Forelimb muscle (tissue), 1 donor: Measurements from ENCODE around the gene ATP11A. TPM values are rescaled to one million over a fixed set of nuclear protein-coding genes. Genes with fewer than 3 reads are reported as not detected.
"Not testable (repeated sequence)": the region's sequence is repeated elsewhere in the genome, so short reads cannot be mapped to it uniquely, and the experiment has no call there.

ENCODE experiments used
- DNase-seq: peaks from one replicate; pipeline ENCODE4 v3.0.0-alpha.2; 2013; ENCODE audit warnings: low read depth
- polyA plus RNA-seq: library from polyadenylated mRNA; unstranded; fragments of 120-200 nt; gene quantifications from one replicate; pipeline ENCODE4 v1.2.1, GENCODE V29; 2013; ENCODE audit not compliant: insufficient read length

Gene ATP11A
- polyA plus RNA-seq, 1 donor = 22.0 TPM

DNA sequence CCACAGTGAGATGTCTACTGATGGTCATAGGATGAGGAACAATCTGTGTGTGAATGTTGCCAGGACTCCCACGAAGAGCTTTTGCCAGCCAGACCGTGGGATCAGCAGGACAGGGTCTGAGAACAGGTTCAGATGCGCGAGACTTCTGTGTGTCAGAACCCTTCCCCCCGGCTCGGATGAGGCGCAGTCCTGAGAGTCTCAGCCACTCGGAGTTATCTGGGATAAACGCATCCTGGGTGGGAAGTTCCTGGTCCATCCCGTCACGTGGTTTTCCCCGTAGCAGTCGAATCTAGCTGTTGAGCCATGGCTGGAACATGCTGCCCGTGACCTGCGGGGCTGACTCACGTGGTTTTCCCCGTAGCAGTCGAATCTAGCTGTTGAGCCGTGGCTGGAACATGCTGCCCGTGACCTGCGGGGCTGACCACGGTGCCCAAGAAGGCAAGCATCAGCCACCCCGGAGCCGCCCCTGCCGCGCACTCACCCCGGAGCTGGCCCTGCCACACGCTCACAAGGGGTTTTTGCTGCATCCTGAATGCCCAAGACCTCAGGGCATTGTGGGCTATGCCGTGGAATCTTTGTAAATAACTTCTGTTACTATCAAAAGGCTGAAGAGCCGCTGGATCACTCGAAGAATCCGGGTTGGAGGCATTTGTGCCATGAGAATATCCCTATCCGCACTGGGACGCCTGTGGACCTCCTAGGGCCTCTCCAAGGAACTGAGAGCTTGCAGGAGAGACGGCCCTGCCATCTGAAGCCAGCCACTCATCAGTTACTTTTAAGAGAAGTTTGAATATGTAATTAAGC is 148.4 kb downstream of the ATP11A start:
- no peak for DNase-seq

DNA sequence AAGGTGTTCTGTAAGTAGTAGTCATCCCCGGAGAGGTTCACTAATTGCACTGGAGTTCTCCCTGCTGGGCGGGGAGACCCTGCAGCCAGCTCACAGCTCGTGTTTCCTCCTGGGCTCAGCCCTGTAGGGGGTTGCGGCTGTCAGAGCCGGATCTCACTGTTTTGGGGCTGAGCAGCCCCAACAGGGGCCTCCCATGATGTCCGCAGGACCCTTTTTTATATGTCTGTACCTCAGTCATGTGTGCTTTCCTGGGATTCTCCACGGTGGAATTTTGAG is 148.9 kb downstream of the ATP11A start:
- DNase-seq = no peak

- no peak for DNase-seq
Measured at GRCh38 chr13:112839356-112840105, 149.7 kb downstream of the ATP11A start.

DNA sequence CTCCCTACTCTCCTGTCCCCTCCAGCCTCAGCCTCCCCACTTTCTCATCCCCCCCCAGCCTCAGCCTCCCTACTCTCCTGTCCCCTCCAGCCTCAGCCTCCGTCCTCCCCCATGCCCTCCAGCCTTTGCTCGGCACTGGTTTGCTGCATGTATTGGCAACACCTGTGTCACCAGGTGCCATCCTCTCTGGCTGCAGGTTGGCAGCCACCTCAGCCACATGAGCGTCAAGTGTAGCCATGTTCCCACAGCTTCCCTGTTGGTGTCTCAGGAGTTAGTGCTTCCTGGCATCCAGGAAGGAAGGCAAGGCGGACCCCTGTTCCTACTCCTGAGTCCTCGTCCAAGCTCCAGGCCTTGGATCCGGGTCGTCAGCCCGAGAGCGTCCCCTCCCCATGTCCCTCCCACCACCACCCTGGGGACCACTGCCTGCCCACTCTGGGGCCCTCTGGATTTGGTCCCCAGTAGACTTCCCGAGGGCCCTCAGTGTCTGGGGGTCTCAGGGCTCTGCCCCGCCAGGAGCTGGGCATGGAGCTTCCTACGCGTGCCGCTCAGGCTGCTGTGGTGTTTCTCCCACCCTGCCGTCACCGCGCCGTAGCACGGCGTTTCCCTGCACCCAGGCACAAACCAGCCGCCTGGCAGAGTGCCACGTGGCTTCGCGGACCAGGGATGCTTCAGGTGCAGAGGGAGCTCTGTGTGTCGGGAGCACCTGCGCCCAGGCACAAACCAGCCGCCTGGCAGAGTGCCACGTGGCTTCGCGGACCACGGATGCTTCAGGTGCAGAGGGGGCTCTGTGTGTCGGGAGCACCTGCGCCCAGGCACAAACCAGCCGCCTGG is 150.8 kb downstream of the ATP11A start:
- DNase-seq = no peak

- not testable (repeated sequence) for DNase-seq
Measured at GRCh38 chr13:112841303-112842015, 151.6 kb downstream of the ATP11A start.

DNA sequence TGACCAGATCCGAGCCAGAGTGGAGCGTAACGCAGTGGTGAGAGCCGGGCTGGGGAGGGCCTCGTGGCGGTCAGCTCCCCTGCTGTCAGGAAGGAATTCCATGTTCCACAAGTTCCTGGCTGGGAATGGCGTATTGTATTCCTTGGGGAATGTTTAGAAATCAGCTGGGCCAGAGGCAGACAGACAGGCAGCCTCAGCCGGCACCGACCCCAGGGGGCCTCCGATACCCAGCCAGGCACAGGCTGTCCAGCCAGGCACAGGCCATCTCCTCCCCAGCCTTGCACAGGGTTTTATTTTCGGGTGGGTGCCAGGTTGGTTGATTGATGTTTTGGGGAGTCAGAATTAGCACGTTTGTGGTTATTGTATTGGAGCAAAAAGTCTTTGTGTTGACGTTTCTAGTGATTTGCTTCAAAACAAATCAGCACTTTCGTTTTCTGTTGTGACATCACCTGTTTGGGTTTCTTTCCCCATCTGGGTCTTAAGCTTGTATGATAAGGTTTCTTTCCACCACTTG is 152.6 kb downstream of the ATP11A start:
- no peak for DNase-seq

DNA sequence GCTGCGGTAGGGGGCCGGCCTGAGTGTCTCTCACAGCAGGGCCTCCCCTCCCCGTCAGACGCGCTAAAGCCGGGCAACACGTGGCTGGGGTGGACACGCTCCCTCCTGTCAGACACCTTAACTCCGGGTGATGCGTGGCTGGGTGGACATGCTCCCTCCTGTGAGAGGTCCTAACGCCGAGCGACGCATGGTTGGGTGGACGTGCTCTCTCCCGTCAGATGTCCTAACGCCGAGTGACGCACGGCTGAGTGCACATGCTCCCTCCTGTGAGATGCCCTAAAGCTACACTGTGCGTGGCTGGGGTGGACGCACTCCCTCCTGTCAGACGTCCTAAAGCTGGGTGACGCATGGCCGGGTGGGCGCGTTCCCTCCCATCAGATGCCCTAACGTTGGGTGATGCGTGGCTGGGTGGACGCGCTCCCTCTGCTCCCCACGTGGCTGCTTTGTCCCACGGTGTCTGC is 153.1 kb downstream of the ATP11A start:
- no peak for DNase-seq

GRCh38 chr13:112843392-112844111 is 153.7 kb downstream of the ATP11A start:
- DNase-seq = no peak

- DNase-seq = no peak
Measured at GRCh38 chr13:112844411-112844810, 154.6 kb downstream of the ATP11A start.

DNA sequence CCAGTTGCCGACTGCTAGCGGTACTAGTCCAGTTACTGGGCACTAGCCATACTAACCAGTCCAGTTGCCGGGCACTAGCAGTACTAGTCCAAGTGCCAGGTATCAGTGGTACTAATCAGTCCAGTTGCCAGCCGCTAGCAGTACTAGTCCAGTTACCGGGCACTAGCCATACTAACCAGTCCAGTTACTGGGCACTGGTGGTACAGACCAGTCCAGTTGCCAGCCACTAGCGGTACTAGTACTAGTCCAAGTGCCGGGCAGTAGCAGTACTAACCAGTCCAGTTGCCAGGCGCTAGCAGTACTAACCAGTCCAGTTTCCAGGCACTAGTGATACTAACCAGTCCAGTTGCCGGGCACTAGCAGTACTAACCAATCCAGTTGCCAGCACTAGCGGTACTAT is 155.0 kb downstream of the ATP11A start:
- DNase-seq = no peak

DNA sequence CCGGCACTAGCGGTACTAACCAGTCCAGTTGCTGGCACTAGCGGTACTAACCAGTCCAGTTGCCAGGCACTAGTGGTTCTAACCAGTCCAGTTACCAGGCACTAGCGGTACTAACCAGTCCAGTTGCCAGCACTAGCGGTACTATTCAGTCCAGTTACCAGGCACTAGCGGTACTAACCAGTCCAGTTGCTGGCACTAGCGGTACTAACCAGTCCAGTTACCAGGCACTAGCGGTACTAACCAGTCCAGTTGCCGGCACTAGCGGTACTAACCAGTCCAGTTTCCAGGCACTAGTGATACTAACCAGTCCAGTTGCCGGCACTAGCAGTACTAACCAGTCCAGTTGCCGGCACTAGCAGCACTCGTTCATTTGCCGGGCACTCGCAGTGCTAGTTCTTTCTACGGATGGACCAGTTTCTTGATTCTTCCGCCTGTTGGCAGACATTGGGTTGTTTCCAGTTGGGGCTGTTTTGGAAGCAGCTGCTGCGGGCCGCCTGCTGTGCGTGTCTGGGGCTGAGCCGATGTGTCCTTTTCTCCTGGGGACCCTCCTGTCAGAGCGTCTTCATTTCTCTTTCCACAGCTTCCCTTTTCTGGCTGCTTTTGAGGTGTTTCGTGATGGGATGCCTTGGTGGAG is 155.8 kb downstream of the ATP11A start:
- no peak for DNase-seq

DNA sequence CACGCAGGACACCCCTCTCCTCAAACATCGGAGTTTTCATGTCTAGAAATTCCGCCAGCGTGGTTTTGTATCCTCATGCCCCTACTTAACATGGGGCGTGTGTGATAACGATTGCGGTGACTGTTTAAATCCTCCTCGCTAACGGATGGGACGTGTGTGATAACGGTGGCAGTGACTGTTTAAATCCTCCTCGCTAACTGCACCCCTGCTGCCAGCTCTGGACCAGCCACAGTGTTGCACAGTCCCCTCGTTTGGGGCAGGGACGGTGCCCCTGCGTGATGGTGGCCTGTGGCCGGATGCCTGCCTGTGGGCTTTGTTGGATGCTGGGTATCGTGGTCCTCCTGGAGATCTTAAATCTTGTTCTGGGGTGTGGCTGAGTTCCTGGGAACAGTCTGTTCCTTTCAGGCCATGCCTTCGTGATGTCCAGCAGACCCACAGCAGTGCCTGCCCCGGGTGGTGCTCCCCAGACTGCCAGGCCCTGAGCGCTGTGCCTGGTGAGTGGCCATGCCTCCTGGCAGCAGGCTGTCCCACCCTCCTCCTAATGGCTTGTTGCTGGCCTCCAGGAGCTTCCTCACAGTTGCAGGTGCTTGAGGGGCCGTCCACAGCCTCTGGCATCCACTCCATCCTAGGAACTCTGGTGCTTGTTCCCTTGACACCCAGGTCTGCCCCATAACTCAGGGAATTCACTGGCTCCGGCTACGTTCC is 156.7 kb downstream of the ATP11A start:
- no peak for DNase-seq

DNA sequence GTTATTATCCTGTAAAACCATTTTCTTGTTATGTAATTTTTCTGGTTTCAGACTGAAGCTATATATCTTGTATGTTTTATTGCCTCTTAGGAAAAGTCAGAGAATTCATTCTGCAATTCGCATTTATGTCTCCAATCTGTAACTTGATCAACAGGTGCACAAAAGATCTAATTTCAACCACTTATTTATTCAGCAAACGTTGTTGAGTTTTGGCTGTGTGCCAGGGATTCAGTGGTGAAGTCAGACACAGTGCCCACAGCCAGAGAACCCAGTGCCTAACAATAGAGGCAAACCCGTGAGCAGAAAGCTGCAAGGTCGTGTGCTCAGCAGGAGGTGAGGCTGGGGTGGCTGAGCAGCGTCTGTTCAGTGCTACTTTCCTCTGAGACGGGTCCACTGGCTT is 159.7 kb downstream of the ATP11A start:
- no peak for DNase-seq

DNA sequence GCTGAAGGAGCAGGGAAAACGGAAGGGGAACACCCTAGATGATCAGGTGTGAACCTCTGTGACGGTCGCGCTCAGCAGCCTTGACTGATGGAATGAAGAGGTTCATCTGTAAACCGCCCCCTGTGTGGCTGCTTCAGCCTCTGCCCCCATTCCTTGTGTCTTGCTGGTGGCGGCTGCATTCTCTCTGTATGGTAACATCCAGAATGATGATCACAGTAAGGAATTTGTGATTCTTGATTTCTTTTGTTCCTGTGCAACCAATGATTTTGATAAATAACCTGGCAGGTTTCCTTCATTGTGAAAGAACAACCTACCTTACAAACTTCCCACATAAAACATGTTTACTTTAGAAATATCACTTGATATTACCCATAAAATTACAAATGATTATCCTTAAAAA is 160.4 kb downstream of the ATP11A start:
- no peak for DNase-seq

- no peak for DNase-seq
Measured at GRCh38 chr13:112851107-112852038, 161.5 kb downstream of the ATP11A start.

GRCh38 chr13:112852392-112852791 is 162.6 kb downstream of the ATP11A start:
- no peak for DNase-seq

DNA sequence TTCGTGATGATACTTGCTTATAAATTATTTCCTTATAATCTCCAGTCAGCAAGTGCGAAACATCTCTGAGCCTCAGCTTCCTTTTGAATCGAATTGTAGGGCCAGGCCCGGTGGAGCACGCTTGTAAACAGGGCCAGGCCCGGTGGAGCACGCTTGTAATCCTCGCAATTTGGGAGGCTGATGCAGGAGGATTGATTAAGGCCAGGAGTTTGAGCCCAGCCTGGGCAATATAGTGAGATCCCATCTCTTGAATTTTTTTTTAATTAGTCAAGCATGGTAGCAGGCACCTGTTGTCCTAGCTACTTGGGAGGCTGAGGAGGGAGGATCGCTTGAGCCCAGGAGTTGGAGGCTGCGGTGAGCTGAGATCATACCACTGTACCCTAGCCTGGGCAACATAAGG is 163.0 kb downstream of the ATP11A start:
- no peak for DNase-seq

DNA sequence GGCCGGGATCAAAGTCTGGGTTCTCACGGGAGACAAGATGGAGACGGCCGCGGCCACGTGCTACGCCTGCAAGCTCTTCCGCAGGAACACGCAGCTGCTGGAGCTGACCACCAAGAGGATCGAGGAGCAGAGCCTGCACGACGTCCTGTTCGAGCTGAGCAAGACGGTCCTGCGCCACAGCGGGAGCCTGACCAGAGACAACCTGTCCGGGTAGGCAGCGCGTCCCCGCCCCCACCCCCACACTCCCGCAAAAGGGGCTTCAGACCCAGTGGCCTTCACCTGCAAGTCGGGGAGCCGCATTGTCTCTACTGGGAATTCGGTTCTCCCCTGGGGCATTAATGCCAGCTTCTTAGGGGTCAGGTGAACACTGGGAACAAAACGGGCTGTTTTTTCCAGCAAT is 164.5 kb downstream of the ATP11A start:
- no peak for DNase-seq

- no peak for DNase-seq
Measured at GRCh38 chr13:112855859-112856258, 166.0 kb downstream of the ATP11A start.
